ENCODE measurements around the gene GNG12.

GNG12 gene

DNA sequence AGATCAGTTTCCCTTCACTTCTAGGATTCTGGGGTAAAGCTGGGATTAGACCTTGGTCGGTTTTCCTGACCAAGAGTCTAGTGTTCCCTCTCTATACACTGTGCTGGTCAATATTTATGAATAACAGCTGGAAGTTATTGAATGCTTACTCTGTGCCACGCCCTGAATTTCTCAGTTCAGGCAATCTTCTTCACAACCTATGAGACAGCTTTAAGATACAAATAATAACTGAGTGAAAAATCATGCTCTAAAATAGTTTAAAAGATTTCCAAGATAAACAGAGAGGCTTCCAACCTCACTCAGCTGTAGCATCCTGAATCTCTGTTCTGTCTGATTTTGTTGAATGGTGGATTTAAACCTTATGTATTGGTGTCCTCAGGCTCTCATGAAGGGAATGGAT, 72.2 kb downstream of the GNG12 start:
- no peak overlapping the region for H3K4me3 ChIP-seq
- no peaks in the 10 kb centered on the region for H3K36me3 ChIP-seq
- no peak overlapping the region for H3K9ac ChIP-seq
- H3K27me3 ChIP-seq: no peaks in the 10 kb centered on the region
- H3K27ac ChIP-seq: no peak overlapping the region
- TF ChIP-seq Cebpa-rat (IDR thresholded peaks at IDR 0.05): no peak
- no peaks in the 10 kb centered on the region for H4K20me1 ChIP-seq
- no peaks in the 10 kb centered on the region for H3K4me1 ChIP-seq
- H3K4me2 ChIP-seq: no peak overlapping the region
- H3K9me3 ChIP-seq: no peaks in the 10 kb centered on the region

DNA sequence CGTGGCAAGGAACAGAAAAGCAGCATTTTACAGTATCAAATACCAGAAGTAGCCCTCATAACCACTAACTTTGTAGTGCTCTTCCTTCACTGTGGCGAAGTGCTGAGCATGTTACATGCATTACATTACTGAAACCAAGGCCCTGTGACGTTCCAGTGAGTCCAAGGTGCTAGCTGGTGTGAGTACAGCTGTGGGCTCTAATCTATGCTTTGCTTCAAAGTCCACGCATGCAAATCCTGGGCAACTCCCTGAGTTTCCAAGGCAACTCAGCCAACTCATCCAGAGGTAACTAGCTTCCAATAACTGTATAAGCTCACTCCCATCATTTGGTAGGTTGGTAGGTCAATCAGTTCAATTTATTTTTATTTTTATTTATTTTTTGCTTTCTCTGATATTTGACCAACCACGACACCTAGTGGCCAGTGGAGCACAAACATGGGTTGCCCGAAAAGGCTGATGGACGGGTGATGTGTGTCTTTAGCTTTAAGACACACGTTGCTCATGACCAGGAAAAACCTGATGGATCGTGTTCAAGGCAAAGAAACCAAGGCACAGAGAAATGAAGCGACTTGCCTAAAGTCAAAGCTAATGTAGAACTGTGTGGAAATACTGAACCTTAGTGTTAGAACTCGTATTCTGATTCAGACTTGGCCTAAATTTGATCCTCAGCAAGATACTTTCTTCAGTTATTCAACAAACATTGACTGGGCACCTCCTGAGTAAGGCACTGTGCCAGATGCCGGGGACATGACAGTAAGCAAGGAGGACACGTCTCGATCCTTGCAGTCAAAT, 73.0 kb downstream of the GNG12 start:
- no peak for TF ChIP-seq Cebpa-rat (IDR thresholded peaks at IDR 0.05)
- H3K9me3 ChIP-seq: no peaks in the 10 kb centered on the region
- no peak overlapping the region for H3K4me2 ChIP-seq
- H4K20me1 ChIP-seq: no peaks in the 10 kb centered on the region
- H3K4me1 ChIP-seq: peaks cover 1% of the 10 kb centered on the region; the same call in 1 of the 2 replicates
- H3K27ac ChIP-seq: no peak overlapping the region
- H3K9ac ChIP-seq: no peak overlapping the region
- H3K4me3 ChIP-seq: no peak overlapping the region
- H3K36me3 ChIP-seq: no peaks in the 10 kb centered on the region
- no peaks in the 10 kb centered on the region for H3K27me3 ChIP-seq

DNA sequence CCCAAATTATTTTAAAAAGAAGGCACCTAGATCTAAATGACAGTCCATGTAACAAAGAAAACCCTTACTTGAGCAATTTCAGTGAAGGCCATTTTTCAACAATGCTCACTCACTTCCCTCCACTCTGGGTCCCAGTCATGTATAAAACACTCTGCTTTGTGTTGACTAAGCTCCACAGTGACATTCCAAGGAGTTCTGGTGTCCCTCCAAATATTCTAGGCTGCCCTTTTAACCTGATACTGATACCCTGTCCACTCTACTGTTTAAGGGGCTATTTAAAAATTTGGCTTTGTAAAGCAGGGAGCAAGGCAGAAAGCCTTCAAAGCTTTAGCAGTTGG, 73.6 kb downstream of the GNG12 start:
- Histone ChIP-seq H3K4me1 (peaks cover 7% of the 10 kb centered on the region), H3K36me3 (no peaks in the 10 kb centered on the region), H3K27ac (no peak overlapping the region), H4K20me1 (no peaks in the 10 kb centered on the region), H3K27me3 (no peaks in the 10 kb centered on the region), H3K9ac (no peak overlapping the region), H3K9me3 (no peaks in the 10 kb centered on the region), H3K4me2 (no peak overlapping the region), H3K4me3 (no peak overlapping the region)
- no peak for TF ChIP-seq Cebpa-rat (IDR thresholded peaks at IDR 0.05)

DNA sequence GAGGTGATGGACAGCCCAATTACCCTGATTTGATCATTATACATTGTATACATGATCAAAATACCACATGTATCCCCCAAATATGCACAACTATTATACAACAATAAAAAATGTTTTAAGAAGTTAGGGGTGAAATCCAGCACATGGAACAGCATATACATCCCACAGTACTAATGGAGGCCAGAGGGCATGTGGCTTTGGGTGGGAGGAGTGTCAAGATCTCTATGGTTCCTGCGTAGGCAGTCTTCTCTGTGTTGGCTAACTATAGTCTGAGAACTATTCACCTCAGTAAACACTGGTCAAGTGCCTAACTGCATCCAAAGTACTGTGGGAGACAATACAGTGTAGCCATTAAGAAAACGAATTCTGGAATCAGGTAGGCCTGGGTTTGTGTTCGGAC, 74.2 kb downstream of the GNG12 start:
- H3K4me2 ChIP-seq: no peak overlapping the region
- peaks cover 13% of the 10 kb centered on the region for H3K4me1 ChIP-seq
- TF ChIP-seq Cebpa-rat (IDR thresholded peaks at IDR 0.05): no peak

DNA sequence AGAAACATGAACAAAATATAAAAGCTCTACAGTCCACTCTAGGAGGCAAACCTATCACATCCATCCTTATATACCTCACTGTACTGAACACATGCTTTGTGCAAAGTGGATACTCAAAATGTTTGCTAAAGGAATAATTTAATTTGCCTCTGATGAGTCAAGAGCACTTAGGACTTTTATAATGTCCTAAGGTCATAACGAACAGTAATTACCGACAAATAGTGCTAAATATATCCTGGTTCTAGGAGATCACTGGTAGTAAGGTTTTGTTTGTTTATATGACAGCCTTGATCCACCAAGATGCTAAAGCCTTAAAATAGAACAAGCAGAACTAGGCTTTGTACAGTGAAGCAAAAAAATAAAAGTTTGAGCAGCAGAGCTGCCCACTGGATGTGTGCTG, 77.6 kb downstream of the GNG12 start:
- Histone ChIP-seq H3K9me3 (no peaks in the 10 kb centered on the region), H3K4me2 (no peak overlapping the region), H3K4me3 (no peak overlapping the region), H3K4me1 (peaks cover 15% of the 10 kb centered on the region), H3K27me3 (no peaks in the 10 kb centered on the region), H3K36me3 (no peaks in the 10 kb centered on the region), H4K20me1 (no peaks in the 10 kb centered on the region), H3K9ac (no peak overlapping the region), H3K27ac (no peak overlapping the region)
- no peak for TF ChIP-seq Cebpa-rat (IDR thresholded peaks at IDR 0.05)

More for the DNA sequence above, 74.2 kb downstream of the GNG12 start:
- no peak overlapping the region for H3K27ac ChIP-seq
- H4K20me1 ChIP-seq: no peaks in the 10 kb centered on the region
- no peak overlapping the region for H3K4me3 ChIP-seq
- H3K9me3 ChIP-seq: no peaks in the 10 kb centered on the region
- no peak overlapping the region for H3K9ac ChIP-seq
- no peaks in the 10 kb centered on the region for H3K36me3 ChIP-seq
- H3K27me3 ChIP-seq: no peaks in the 10 kb centered on the region

DNA sequence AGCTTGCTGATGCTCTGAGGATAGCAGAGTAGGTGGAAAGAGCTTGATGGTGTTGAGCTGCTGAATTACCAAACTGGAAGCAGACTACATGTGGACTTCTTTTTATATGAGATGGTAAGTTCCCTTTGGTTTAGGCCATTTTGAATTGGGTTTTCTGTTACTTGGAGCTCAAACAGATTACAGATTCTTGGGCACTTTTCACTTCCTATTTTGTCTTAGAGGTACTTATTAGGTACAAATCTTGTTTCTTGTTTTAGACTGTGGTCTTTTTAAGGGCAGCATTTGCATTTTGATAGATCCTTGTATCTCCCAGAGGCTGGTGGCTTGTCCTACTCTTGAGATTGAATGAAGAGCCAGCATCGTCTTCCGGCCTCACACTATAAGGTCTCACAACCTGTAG, 78.1 kb downstream of the GNG12 start:
- no peak for TF ChIP-seq Cebpa-rat (IDR thresholded peaks at IDR 0.05)

DNA sequence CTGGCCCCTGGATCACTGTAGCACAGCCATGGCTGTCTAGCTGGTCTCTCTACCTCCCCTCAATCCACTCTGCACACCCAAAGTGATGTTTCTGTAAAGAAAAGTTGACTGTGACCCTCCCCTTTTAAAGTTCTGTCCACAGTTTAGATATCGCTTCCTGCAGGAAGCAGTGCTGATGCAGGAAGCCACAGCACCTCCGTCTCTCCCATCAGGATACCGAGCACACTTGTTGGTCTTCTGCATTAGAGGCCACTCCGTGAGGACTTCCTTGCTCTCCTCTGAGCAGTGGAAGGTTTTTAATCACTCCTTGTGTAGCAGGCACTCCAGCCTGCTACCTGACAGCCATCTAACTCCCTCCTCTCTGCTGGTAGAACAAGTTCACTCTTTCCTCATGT, 78.7 kb downstream of the GNG12 start:
- no peak for TF ChIP-seq Cebpa-rat (IDR thresholded peaks at IDR 0.05)
- Histone ChIP-seq H3K4me3 (no peak overlapping the region), H3K36me3 (no peaks in the 10 kb centered on the region), H3K27ac (no peak overlapping the region), H3K9ac (no peak overlapping the region), H3K9me3 (no peaks in the 10 kb centered on the region), H3K27me3 (no peaks in the 10 kb centered on the region), H3K4me2 (peak overlapping the region; percentile 42), H3K4me1 (peaks cover 26% of the 10 kb centered on the region), H4K20me1 (no peaks in the 10 kb centered on the region)

More for the DNA sequence above, 78.1 kb downstream of the GNG12 start:
- Histone ChIP-seq H3K4me3 (no peak overlapping the region), H3K27me3 (no peaks in the 10 kb centered on the region), H4K20me1 (no peaks in the 10 kb centered on the region), H3K36me3 (no peaks in the 10 kb centered on the region), H3K9ac (no peak overlapping the region), H3K4me2 (peak overlapping the region; percentile 42), H3K27ac (no peak overlapping the region), H3K4me1 (peaks cover 19% of the 10 kb centered on the region), H3K9me3 (no peaks in the 10 kb centered on the region)

DNA sequence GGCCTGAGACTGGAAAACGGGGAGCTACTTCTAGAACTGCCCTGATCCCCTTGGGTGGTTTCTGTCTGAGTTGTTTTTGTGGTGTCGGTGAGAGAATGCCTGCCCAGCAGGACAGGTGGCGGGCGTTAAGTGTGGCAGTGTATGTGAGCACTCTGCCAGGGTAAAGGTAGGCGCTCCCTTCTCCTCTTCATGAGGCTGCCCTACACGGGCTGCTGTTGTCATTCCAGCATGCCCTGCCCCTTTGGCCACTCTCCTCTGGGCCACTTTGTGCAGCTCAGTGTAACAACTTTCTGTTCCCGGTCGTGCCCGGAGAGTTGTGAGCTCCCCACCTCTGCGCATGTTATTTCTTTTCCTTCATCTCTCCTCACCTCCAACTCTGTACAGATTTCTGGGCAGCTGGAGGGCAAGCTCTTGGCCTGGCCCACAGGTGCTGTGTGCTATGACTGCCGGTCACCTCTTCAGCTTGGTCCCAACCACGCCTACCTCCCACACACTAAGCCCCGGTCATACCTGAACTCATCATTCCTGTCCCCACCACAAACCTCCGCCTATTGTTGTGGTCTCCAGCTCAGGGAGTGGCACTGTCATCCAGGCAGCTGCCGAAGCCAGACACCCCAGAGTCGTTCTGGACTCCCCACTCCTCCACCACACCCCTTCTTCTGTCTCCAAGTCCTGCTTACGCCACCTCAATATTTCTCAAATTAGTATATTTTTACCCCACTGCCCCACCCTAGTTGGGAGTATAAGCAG, 79.3 kb downstream of the GNG12 start:
- TF ChIP-seq Cebpa-rat (IDR thresholded peaks at IDR 0.05): no peak
- Histone ChIP-seq H3K4me3 (no peak overlapping the region), H4K20me1 (no peaks in the 10 kb centered on the region), H3K27me3 (no peaks in the 10 kb centered on the region), H3K36me3 (no peaks in the 10 kb centered on the region), H3K9ac (no peak overlapping the region), H3K4me2 (peak overlapping the region; percentile 42), H3K27ac (no peak overlapping the region), H3K9me3 (no peaks in the 10 kb centered on the region), H3K4me1 (peaks cover 31% of the 10 kb centered on the region)

DNA sequence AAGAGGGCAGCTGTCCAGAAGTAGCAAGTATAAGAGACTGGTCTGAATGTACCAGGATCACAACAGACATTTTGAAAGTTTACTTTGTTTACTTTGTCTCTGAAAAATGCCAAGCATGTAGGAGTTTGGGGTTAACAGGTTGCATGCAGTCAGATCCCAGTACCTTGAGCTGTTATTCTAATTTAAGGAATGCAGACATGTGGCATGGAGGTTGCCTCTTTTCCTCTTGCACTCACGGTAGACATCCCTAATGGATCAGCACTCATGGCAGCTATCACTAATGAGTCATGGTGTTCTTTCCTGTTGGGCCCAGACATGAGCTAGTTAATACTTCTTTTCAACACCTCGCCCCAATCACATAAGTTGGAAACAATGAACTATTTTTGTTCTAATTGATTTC, 81.0 kb downstream of the GNG12 start:
- Histone ChIP-seq H3K4me1 (peaks cover 42% of the 10 kb centered on the region), H3K9ac (no peak overlapping the region), H4K20me1 (no peaks in the 10 kb centered on the region), H3K27ac (no peak overlapping the region), H3K36me3 (no peaks in the 10 kb centered on the region), H3K27me3 (no peaks in the 10 kb centered on the region), H3K4me3 (no peak overlapping the region), H3K9me3 (no peaks in the 10 kb centered on the region), H3K4me2 (no peak overlapping the region)
- TF ChIP-seq Cebpa-rat (IDR thresholded peaks at IDR 0.05): no peak

DNA sequence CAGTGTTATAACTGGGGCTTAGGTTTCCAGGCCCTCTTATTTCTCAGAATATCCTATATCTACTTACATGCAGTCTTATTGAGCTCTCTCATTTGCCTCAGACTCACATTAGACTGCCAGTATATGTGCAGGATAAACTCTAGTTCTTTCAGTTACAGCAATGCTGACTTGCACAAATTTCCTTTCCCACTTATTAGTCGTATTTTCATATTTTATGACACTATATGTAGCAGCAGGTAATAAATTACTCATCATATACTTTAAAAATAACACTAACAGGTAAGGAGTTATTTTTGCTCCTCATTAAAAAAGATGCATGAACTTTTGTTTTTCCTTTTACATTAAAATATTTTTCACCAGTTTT, 82.6 kb downstream of the GNG12 start:
- Histone ChIP-seq H3K4me3 (no peak overlapping the region), H4K20me1 (no peaks in the 10 kb centered on the region), H3K36me3 (no peaks in the 10 kb centered on the region), H3K9ac (no peak overlapping the region), H3K27me3 (no peaks in the 10 kb centered on the region), H3K4me1 (peaks cover 42% of the 10 kb centered on the region), H3K4me2 (peak overlapping the region; percentile 49), H3K9me3 (no peaks in the 10 kb centered on the region), H3K27ac (no peak overlapping the region)
- TF ChIP-seq Cebpa-rat (IDR thresholded peaks at IDR 0.05): no peak

Data from BLaER1 (cell line).